Prostate gland (tissue), 2 donors: ENCODE measurements around the gene LYPD6B.

Experiments used
- CTCF ChIP-seq, 4 experiments: fragments of 200-600 bp in 2 of 4; fragments of 450-650 bp in 2 of 4; sonication (generic) in 2 of 4; IDR thresholded peaks; 1 replicate in 3 of 4; 2 replicates in 1 of 4; pipeline ENCODE4 v1.5.1; 2016 to 2019; ENCODE audit warnings: antibody characterized with exemption in 4 of 4, mild to moderate bottlenecking in 2 of 4, moderate library complexity in 2 of 4
- POLR2A ChIP-seq: fragments of 450-650 bp; IDR thresholded peaks from one replicate; pipeline ENCODE4 v1.6.1; 2016; ENCODE audit warnings: antibody characterized with exemption, mild to moderate bottlenecking
- POLR2AphosphoS5 ChIP-seq: sonication (generic); formaldehyde crosslinking; IDR thresholded peaks from one replicate; pipeline ENCODE4 v1.6.1; 2017; ENCODE audit warnings: antibody characterized with exemption

DNA sequence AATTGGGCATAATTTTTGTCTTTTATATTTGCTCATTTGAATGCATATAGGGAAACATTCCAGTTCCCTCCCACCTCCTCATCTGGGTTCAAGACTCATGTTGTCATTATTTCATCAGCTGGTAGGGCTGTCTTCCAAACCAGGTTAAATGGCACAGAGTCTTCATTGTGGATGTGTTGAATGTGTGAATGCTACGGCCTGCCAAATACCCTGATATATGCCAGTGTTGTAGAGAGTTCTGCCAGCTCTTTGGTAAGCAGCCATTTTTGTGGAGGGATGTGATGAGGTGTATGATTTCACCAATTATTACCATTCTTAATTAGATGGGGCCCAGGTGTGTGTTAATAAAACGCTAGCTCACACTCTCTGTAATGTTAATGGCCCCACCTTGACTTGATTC is 121.7 kb downstream of the LYPD6B start:
- TF ChIP-seq CTCF (IDR thresholded peaks at IDR 0.05) (no peak), POLR2AphosphoS5 (no peak), POLR2A (no peak)
